OCI-LY3 (cell line): Measurements from ENCODE around the gene PTPRCAP.

ENCODE experiments used
- H2AFZ ChIP-seq: fragments of 200-600, 300-600 bp; shearing (Covaris generic); 2 replicates; pipeline ENCODE4 v1.6.0; 2014; ENCODE audit warnings: antibody characterized with exemption, low read depth, low read length
- H3K27ac ChIP-seq: fragments of 200-600, 300-600 bp; sonication (generic); 2 replicates; pipeline ENCODE4 v1.5.1; 2014; ENCODE audit warnings: mild to moderate bottlenecking, low read length, moderate library complexity, mixed read lengths
- H3K27me3 ChIP-seq: fragments of 200-600, 300-600 bp; sonication (generic); 2 replicates; pipeline ENCODE4 v1.6.1; 2014; ENCODE audit warnings: low read depth, low read length, mixed read lengths
- H3K36me3 ChIP-seq: fragments of 200-600, 300-600 bp; sonication (generic); replicated peaks from 2 replicates; pipeline ENCODE3; 2014; ENCODE audit warnings: low read depth, low read length, mixed read lengths
- H3K4me1 ChIP-seq: fragments of 300-600, 200-600 bp; sonication (generic); 2 replicates; pipeline ENCODE4 v1.6.1; 2014; ENCODE audit warnings: low read length, mixed read lengths
- H3K4me2 ChIP-seq: fragments of 200-600, 300-600 bp; sonication (generic); 2 replicates; pipeline ENCODE4 v1.6.1; 2014; ENCODE audit warnings: low read length, mixed read lengths
- H3K4me3 ChIP-seq: fragments of 300-600, 200-600 bp; sonication (generic); 2 replicates; pipeline ENCODE4 v1.5.1; 2014; ENCODE audit warnings: antibody characterized with exemption, mild to moderate bottlenecking, low read length, moderate library complexity
- H3K79me2 ChIP-seq: fragments of 300-600, 200-600 bp; shearing (Covaris generic); 2 replicates; pipeline ENCODE4 v1.6.1; 2014; ENCODE audit warnings: mild to moderate bottlenecking, low read length, mixed read lengths
- H3K9ac ChIP-seq: fragments of 300-600, 200-600 bp; shearing (Covaris generic); 2 replicates; pipeline ENCODE4 v1.6.0; 2014; ENCODE audit warnings: mild to moderate bottlenecking, low read length, moderate library complexity
- H3K9me3 ChIP-seq: fragments of 200-600, 300-600 bp; shearing (Covaris generic); 2 replicates; pipeline ENCODE4 v1.6.1; 2014; ENCODE audit warnings: low read length, mixed read lengths; ENCODE audit not compliant: insufficient read depth
- H4K20me1 ChIP-seq: fragments of 200-600, 300-600 bp; sonication (generic); 2 replicates; pipeline ENCODE4 v1.6.1; 2016; ENCODE audit warnings: low read length, mixed read lengths; ENCODE audit not compliant: insufficient read depth
- CTCF ChIP-seq: fragments of 200-600, 300-600 bp; sonication (generic); IDR thresholded peaks from 2 replicates; pipeline ENCODE4 v1.5.1; 2014; ENCODE audit warnings: antibody characterized with exemption, low read length, low read depth
- EZH2phosphoT487 ChIP-seq: fragments of 200-600 bp; shearing (Covaris generic); IDR thresholded peaks from 2 replicates; pipeline ENCODE4 v1.6.1; 2018; ENCODE audit warnings: antibody characterized with exemption, mixed run types, low read depth

Gene PTPRCAP

GRCh38 chr11:67433536-67434394 is 3.7 kb downstream of the PTPRCAP start:
- Histone ChIP-seq H3K27me3 (no peaks in the 10 kb centered on the region), H3K4me3 (peak overlapping the region; percentile 83), H4K20me1 (no peaks in the 10 kb centered on the region), H3K9me3 (no peaks in the 10 kb centered on the region), H3K36me3 (peaks cover 41% of the 10 kb centered on the region), H2AFZ (no peak overlapping the region), H3K4me1 (peaks cover 56% of the 10 kb centered on the region), H3K4me2 (peak overlapping the region; percentile 99), H3K9ac (peak overlapping the region; percentile 99), H3K79me2 (peaks cover 56% of the 10 kb centered on the region), H3K27ac (peak overlapping the region; percentile 96)
- no peak for TF ChIP-seq EZH2phosphoT487
- TF ChIP-seq CTCF, result no peak

- Histone ChIP-seq H3K36me3 (peaks cover 41% of the 10 kb centered on the region), H3K4me2 (no peak overlapping the region), H4K20me1 (no peaks in the 10 kb centered on the region), H3K27ac (peak overlapping the region; percentile 96; the same call in 1 of the 2 replicates), H3K27me3 (no peaks in the 10 kb centered on the region), H3K79me2 (peaks cover 51% of the 10 kb centered on the region), H3K9me3 (no peaks in the 10 kb centered on the region), H2AFZ (no peak overlapping the region), H3K4me1 (peaks cover 47% of the 10 kb centered on the region), H3K4me3 (no peak overlapping the region), H3K9ac (no peak overlapping the region)
- no peak for TF ChIP-seq CTCF
These were observed 4.7 kb downstream of the PTPRCAP start for GRCh38 chr11:67432655-67433349.

- H3K4me1 ChIP-seq, result peaks cover 44% of the 10 kb centered on the region
- peaks cover 37% of the 10 kb centered on the region for H3K36me3 ChIP-seq
These were observed 5.9 kb downstream of the PTPRCAP start for GRCh38 chr11:67431346-67432249.

More at GRCh38 chr11:67431346-67432249, 5.9 kb downstream of the PTPRCAP start:
- no peak for TF ChIP-seq EZH2phosphoT487
- no peak for TF ChIP-seq CTCF
- H3K27ac ChIP-seq, result no peak overlapping the region
- H3K27me3 ChIP-seq, result no peaks in the 10 kb centered on the region
- no peak overlapping the region for H3K4me2 ChIP-seq
- peaks cover 42% of the 10 kb centered on the region for H3K79me2 ChIP-seq
- no peaks in the 10 kb centered on the region for H4K20me1 ChIP-seq
- H3K9ac ChIP-seq, result no peak overlapping the region
- H3K4me3 ChIP-seq, result no peak overlapping the region
- no peak overlapping the region for H2AFZ ChIP-seq
- H3K9me3 ChIP-seq, result no peaks in the 10 kb centered on the region
